Loucy (cell line): Measurements from ENCODE around the gene MAB21L4.

Experiments used
- H2AFZ ChIP-seq: fragments of 200-600 bp; sonication (generic); 2 replicates; pipeline ENCODE4 v1.6.0; 2016; ENCODE audit warnings: antibody characterized with exemption, mild to moderate bottlenecking, low read length, moderate library complexity
- H3F3A ChIP-seq: fragments of 200-600 bp; 2 replicates; pipeline ENCODE4 v1.6.0; 2016; ENCODE audit warnings: antibody characterized with exemption, low read depth, mild to moderate bottlenecking
- H3K27me3 ChIP-seq: fragments of 200-600 bp; sonication (generic); 2 replicates; pipeline ENCODE4 v1.6.1; 2014; ENCODE audit warnings: low read length, mild to moderate bottlenecking; ENCODE audit not compliant: insufficient read depth, poor library complexity, severe bottlenecking
- H3K36me3 ChIP-seq: fragments of 200-600 bp; sonication (generic); 2 replicates; pipeline ENCODE4 v1.6.1; 2016; ENCODE audit warnings: low read length; ENCODE audit not compliant: insufficient read depth
- H3K4me1 ChIP-seq: fragments of 200-600 bp; sonication (generic); 2 replicates; pipeline ENCODE4 v1.5.1; 2014; ENCODE audit warnings: low read length, mild to moderate bottlenecking; ENCODE audit not compliant: insufficient read depth, poor library complexity, severe bottlenecking
- H3K4me2 ChIP-seq: fragments of 200-600 bp; sonication (generic); 2 replicates; pipeline ENCODE4 v1.6.0; 2014; ENCODE audit warnings: antibody characterized with exemption, low read length, low read depth, mild to moderate bottlenecking; ENCODE audit not compliant: poor library complexity, severe bottlenecking
- H3K4me3 ChIP-seq: fragments of 200-600 bp; sonication (generic); 2 replicates; pipeline ENCODE4 v1.5.1; 2014; ENCODE audit warnings: low read length, mild to moderate bottlenecking, mixed read lengths; ENCODE audit not compliant: poor library complexity, severe bottlenecking
- H3K79me2 ChIP-seq: fragments of 200-600 bp; sonication (generic); 2 replicates; pipeline ENCODE4 v1.6.1; 2014; ENCODE audit warnings: low read length; ENCODE audit not compliant: insufficient read depth
- H3K9ac ChIP-seq: fragments of 200-600 bp; sonication (generic); 2 replicates; pipeline ENCODE4 v1.6.0; 2014; ENCODE audit warnings: mild to moderate bottlenecking, low read depth, low read length, moderate library complexity; ENCODE audit not compliant: poor library complexity, severe bottlenecking
- H3K9me2 ChIP-seq: fragments of 200-600 bp; sonication (generic); replicated peaks from 2 replicates; pipeline ENCODE4 v1.6.1; 2016; ENCODE audit warnings: low read depth, low read length, mixed read lengths
- H3K9me3 ChIP-seq: fragments of 200-600 bp; sonication (generic); 2 replicates; pipeline ENCODE4 v1.6.1; 2014; ENCODE audit warnings: mild to moderate bottlenecking, antibody characterized with exemption, low read length, low read depth; ENCODE audit not compliant: insufficient read depth
- H4K20me1 ChIP-seq: fragments of 200-600 bp; sonication (generic); 2 replicates; pipeline ENCODE4 v1.6.0; 2014; ENCODE audit warnings: antibody characterized with exemption, low read length, mild to moderate bottlenecking; ENCODE audit not compliant: insufficient read depth, poor library complexity, severe bottlenecking
- CTCF ChIP-seq: fragments of 200-600 bp; sonication (generic); conservative IDR thresholded peaks from 2 replicates; pipeline ENCODE4 v1.5.1; 2014; ENCODE audit warnings: mild to moderate bottlenecking, antibody characterized with exemption, low read length
- EZH2phosphoT487 ChIP-seq: fragments of 200-600 bp; IDR thresholded peaks from 2 replicates; pipeline ENCODE4 v1.6.1; 2018; ENCODE audit warnings: antibody characterized with exemption, mild to moderate bottlenecking, moderate library complexity, borderline replicate concordance

MAB21L4 gene

GRCh38 chr2:240928476-240929363 is 32.8 kb upstream of the MAB21L4 start:
- TF ChIP-seq CTCF (no peak), EZH2phosphoT487 (no peak)
- no peaks in the 10 kb centered on the region; the same call in 1 of the 2 replicates for H3K9me3 ChIP-seq
- H3K4me3 ChIP-seq: no peak overlapping the region
- no peaks in the 10 kb centered on the region for H3K27me3 ChIP-seq
- H3K9ac ChIP-seq: no peak overlapping the region
- H3K79me2 ChIP-seq: no peaks in the 10 kb centered on the region
- no peak overlapping the region for H2AFZ ChIP-seq
- no peak overlapping the region for H3K4me2 ChIP-seq
- H3K36me3 ChIP-seq: no peaks in the 10 kb centered on the region
- H3F3A ChIP-seq: no peaks in the 10 kb centered on the region
- H3K4me1 ChIP-seq: no peaks in the 10 kb centered on the region
- no peaks in the 10 kb centered on the region for H3K9me2 ChIP-seq
- H4K20me1 ChIP-seq: no peaks in the 10 kb centered on the region

- no peaks in the 10 kb centered on the region for H3K9me2 ChIP-seq
- H2AFZ ChIP-seq: no peak overlapping the region
- H3K79me2 ChIP-seq: no peaks in the 10 kb centered on the region
- no peaks in the 10 kb centered on the region for H3K36me3 ChIP-seq
- no peaks in the 10 kb centered on the region for H3F3A ChIP-seq
- no peaks in the 10 kb centered on the region; the same call in 1 of the 2 replicates for H3K9me3 ChIP-seq
- H3K27me3 ChIP-seq: no peaks in the 10 kb centered on the region
- TF ChIP-seq CTCF (no peak), EZH2phosphoT487 (no peak)
- no peak overlapping the region for H3K4me3 ChIP-seq
- no peak overlapping the region for H3K4me2 ChIP-seq
- H4K20me1 ChIP-seq: no peaks in the 10 kb centered on the region
- no peaks in the 10 kb centered on the region for H3K4me1 ChIP-seq
- no peak overlapping the region for H3K9ac ChIP-seq
Observed at GRCh38 chr2:240927390-240927781, 31.4 kb upstream of the MAB21L4 start.

GRCh38 chr2:240926516-240927389 is 30.8 kb upstream of the MAB21L4 start:
- Histone ChIP-seq H4K20me1 (no peaks in the 10 kb centered on the region), H3K9ac (no peak overlapping the region), H2AFZ (no peak overlapping the region), H3K4me3 (no peak overlapping the region), H3K4me2 (no peak overlapping the region), H3K4me1 (no peaks in the 10 kb centered on the region), H3K27me3 (no peaks in the 10 kb centered on the region), H3K36me3 (no peaks in the 10 kb centered on the region), H3F3A (no peaks in the 10 kb centered on the region), H3K9me3 (no peaks in the 10 kb centered on the region; the same call in 1 of the 2 replicates), H3K79me2 (no peaks in the 10 kb centered on the region), H3K9me2 (no peaks in the 10 kb centered on the region)
- TF ChIP-seq CTCF (no peak), EZH2phosphoT487 (no peak)
